Hematopoietic multipotent progenitor cell treated with erythropoietin and hydrocortisone succinate and interleukin-3 and kit ligand, for 15 days (in vitro differentiated cells): ENCODE data around the gene ANTXRL.
"Not testable (repeated sequence)": the region's sequence is repeated elsewhere in the genome, so short reads cannot be mapped to it uniquely, and the experiment has no call there.

ENCODE experiments used
- DNase-seq: peaks from one replicate; pipeline ENCODE4 v3.0.0-alpha.2; 2015; ENCODE audit warnings: low spot score

ANTXRL gene

GRCh38 chr10:46273506-46274477 is 13.0 kb upstream of the ANTXRL start:
- peak; percentile 21 for DNase-seq

GRCh38 chr10:46277840-46278239 is 9.0 kb upstream of the ANTXRL start:
- no peak for DNase-seq

GRCh38 chr10:46282421-46282831 is 4.4 kb upstream of the ANTXRL start:
- DNase-seq = not testable (repeated sequence)

GRCh38 chr10:46282842-46283574 is 3.8 kb upstream of the ANTXRL start:
- DNase-seq = peak; percentile 69

- peak; percentile 6 for DNase-seq
Observed at GRCh38 chr10:46283580-46284285, 3.1 kb upstream of the ANTXRL start.

- DNase-seq = peak; percentile 89
Observed at GRCh38 chr10:46284286-46285229, 2.2 kb upstream of the ANTXRL start.

GRCh38 chr10:46285300-46285699 is 1.5 kb upstream of the ANTXRL start:
- no peak for DNase-seq

GRCh38 chr10:46285966-46286620 is 704 bp upstream of the ANTXRL start:
- no peak for DNase-seq

GRCh38 chr10:46287846-46288477 is 1.2 kb downstream of the ANTXRL start:
- DNase-seq = no peak

GRCh38 chr10:46288601-46289206 is 1.9 kb downstream of the ANTXRL start:
- no peak for DNase-seq

- no peak for DNase-seq
Observed at GRCh38 chr10:46289209-46289810, 2.5 kb downstream of the ANTXRL start.

GRCh38 chr10:46290101-46290886 is 3.5 kb downstream of the ANTXRL start:
- no peak for DNase-seq

- DNase-seq = no peak
Observed at GRCh38 chr10:46291817-46292572, 5.2 kb downstream of the ANTXRL start.

GRCh38 chr10:46292573-46293023 is 5.8 kb downstream of the ANTXRL start:
- no peak for DNase-seq

GRCh38 chr10:46293228-46293627 is 6.4 kb downstream of the ANTXRL start:
- DNase-seq = no peak

GRCh38 chr10:46293832-46294640 is 7.2 kb downstream of the ANTXRL start:
- no peak for DNase-seq
